Measurements from ENCODE around the gene SLC17A8. TPM values are rescaled to one million over a fixed set of nuclear protein-coding genes. Genes with fewer than 3 reads are reported as not detected.

Gene SLC17A8
- polyA plus RNA-seq, 1 donor from 2014 or later = 0.22 TPM

- no peak overlapping the region for H3K4me2 ChIP-seq (ENCODE audit: low read length)
- no peak for TF ChIP-seq REST (IDR thresholded peaks at IDR 0.05; ENCODE audit: borderline replicate concordance)
- TF ChIP-seq EP300 (conservative IDR thresholded peaks at IDR 0.05; ENCODE audit: poor library complexity, severe bottlenecking) = no peak
- TF ChIP-seq RAD21 (conservative IDR thresholded peaks at IDR 0.05) = no peak
- TF ChIP-seq POLR2AphosphoS5 (IDR thresholded peaks at IDR 0.05) = no peak
- TF ChIP-seq TAF1 (IDR thresholded peaks at IDR 0.05; ENCODE audit: low read depth) = no peak
- H3K79me2 ChIP-seq (replicated peaks; ENCODE audit: insufficient read depth, low read length) = no peaks in the 10 kb centered on the region
- no peak overlapping the region for H2AFZ ChIP-seq (ENCODE audit: low read depth, low read length)
- no peak overlapping the region for H3K27ac ChIP-seq (ENCODE audit: low read length)
- no peak overlapping the region for H3K9ac ChIP-seq (ENCODE audit: low read length)
- H4K20me1 ChIP-seq (ENCODE audit: insufficient read depth) = no peaks in the 10 kb centered on the region
- peaks cover 29% of the 10 kb centered on the region for H3K27me3 ChIP-seq (ENCODE audit: insufficient read depth, low read depth, low read length)
- H3K9me2 ChIP-seq (ENCODE audit: insufficient read depth, low read length) = no peaks in the 10 kb centered on the region
- H3F3A ChIP-seq (ENCODE audit: insufficient read depth, low read length, poor library complexity, severe bottlenecking) = no peaks in the 10 kb centered on the region
- H3K9me3 ChIP-seq (ENCODE audit: low read length) = peaks cover 4% of the 10 kb centered on the region
- H3K36me3 ChIP-seq (ENCODE audit: insufficient read depth, low read length) = no peaks in the 10 kb centered on the region
- H3K4me3 ChIP-seq (ENCODE audit: low read length) = no peak overlapping the region
Measured at GRCh38 chr12:100372853-100373640, 16.2 kb downstream of the SLC17A8 start.

GRCh38 chr12:100375038-100375735 lies 18.3 kb downstream of the SLC17A8 start:
- Histone ChIP-seq H3K9ac (ENCODE audit: low read length) (no peak overlapping the region), H2AFZ (ENCODE audit: low read depth, low read length) (no peak overlapping the region), H3K27me3 (ENCODE audit: insufficient read depth, low read depth, low read length) (peaks cover 26% of the 10 kb centered on the region), H3K4me2 (ENCODE audit: low read length) (no peak overlapping the region), H3K9me3 (ENCODE audit: low read length) (no peaks in the 10 kb centered on the region), H3K36me3 (ENCODE audit: insufficient read depth, low read length) (no peaks in the 10 kb centered on the region), H3F3A (ENCODE audit: insufficient read depth, low read length, poor library complexity, severe bottlenecking) (no peaks in the 10 kb centered on the region), H3K79me2 (replicated peaks; ENCODE audit: insufficient read depth, low read length) (no peaks in the 10 kb centered on the region), H4K20me1 (ENCODE audit: insufficient read depth) (no peaks in the 10 kb centered on the region), H3K4me3 (ENCODE audit: low read length) (peak overlapping the region; percentile 11), H3K9me2 (ENCODE audit: insufficient read depth, low read length) (no peaks in the 10 kb centered on the region), H3K27ac (ENCODE audit: low read length) (no peak overlapping the region)
- TF ChIP-seq CTCF (IDR thresholded peaks at IDR 0.05; ENCODE audit: poor library complexity, severe bottlenecking) (no peak), EZH2 (IDR thresholded peaks at IDR 0.05; ENCODE audit: borderline replicate concordance, insufficient read depth, low read length, poor library complexity, severe bottlenecking) (no peak), TAF1 (IDR thresholded peaks at IDR 0.05; ENCODE audit: low read depth) (no peak), SMC3 (conservative IDR thresholded peaks at IDR 0.05; ENCODE audit: poor library complexity) (no peak), MXI1 (conservative IDR thresholded peaks at IDR 0.05; ENCODE audit: poor library complexity, severe bottlenecking) (no peak), REST (IDR thresholded peaks at IDR 0.05; ENCODE audit: borderline replicate concordance) (no peak), POLR2AphosphoS5 (IDR thresholded peaks at IDR 0.05) (no peak)
